GM23248 (cell line): ENCODE measurements around the gene PRPF4.

Experiments used
- EZH2 ChIP-seq: fragments of 200-600 bp; sonication (generic); IDR thresholded peaks from 2 replicates; pipeline ENCODE4 v1.6.1; 2018; ENCODE audit warnings: antibody characterized with exemption, mild to moderate bottlenecking; ENCODE audit not compliant: insufficient read depth, poor library complexity, severe bottlenecking
- EZH2phosphoT487 ChIP-seq: fragments of 200-600 bp; sonication (generic); IDR thresholded peaks from 2 replicates; pipeline ENCODE4 v1.6.1; 2018; ENCODE audit warnings: antibody characterized with exemption, moderate library complexity, mild to moderate bottlenecking, low read depth; ENCODE audit not compliant: insufficient read depth

- TF ChIP-seq EZH2phosphoT487: no peak
- TF ChIP-seq EZH2: no peak
Observed at GRCh38 chr9:113238859-113239232, 36.6 kb upstream of the PRPF4 start.
